ENCODE measurements around the gene MED8. TPM values are rescaled to one million over a fixed set of nuclear protein-coding genes. Genes with fewer than 3 reads are reported as not detected.

MED8 gene
- total RNA-seq, 2 experiments from 2014 or later: 39.6 to 39.7 TPM

- ChIA-PET POLR2A (interaction anchor here (1.0 kb wide), 1 partner anchor 20 kb away, joined by 3 read pairs; no protein-coding TSS in a partner anchor), CTCF (interaction anchor here (0.5 kb wide), 1 partner anchor 175 kb away, joined by 4 read pairs; no protein-coding TSS in a partner anchor)
Measured at GRCh38 chr1:43348809-43349593, 40.6 kb downstream of the MED8 start.

GRCh38 chr1:43348343-43348808 is 41.2 kb downstream of the MED8 start:
- ChIA-PET CTCF (no interaction called here), POLR2A (interaction anchor here (1.0 kb wide), 1 partner anchor 20 kb away, joined by 3 read pairs; no protein-coding TSS in a partner anchor)

GRCh38 chr1:43346636-43347035 is 43.0 kb downstream of the MED8 start:
- CTCF ChIA-PET: no interaction called here
- POLR2A ChIA-PET: no interaction called here

- POLR2A ChIA-PET: no interaction called here
- CTCF ChIA-PET: no interaction called here
Measured at GRCh38 chr1:43345120-43345519, 44.5 kb downstream of the MED8 start.

- CTCF ChIA-PET: no interaction called here
Measured at GRCh38 chr1:43344267-43344850, 45.2 kb downstream of the MED8 start.

GRCh38 chr1:43340559-43340958 is 49.0 kb downstream of the MED8 start:
- ChIA-PET POLR2A (no interaction called here), CTCF (interaction anchor here (0.6 kb wide), 1 partner anchor 29 kb away, joined by 3 read pairs; no protein-coding TSS in a partner anchor)

More at GRCh38 chr1:43344267-43344850, 45.2 kb downstream of the MED8 start:
- POLR2A ChIA-PET: no interaction called here

GRCh38 chr1:43339584-43340232 is 49.9 kb downstream of the MED8 start:
- POLR2A ChIA-PET: no interaction called here
- CTCF ChIA-PET: interaction anchor here (0.8 to 1.7 kb wide), 2 partner anchors 74 to 89 kb away, joined by 3 to 5 read pairs; no protein-coding TSS in a partner anchor

- POLR2A ChIA-PET: no interaction called here
- CTCF ChIA-PET: no interaction called here
Measured at GRCh38 chr1:43338001-43338400, 51.6 kb downstream of the MED8 start.

- POLR2A ChIA-PET: no interaction called here
Measured at GRCh38 chr1:43337588-43337987, 52.0 kb downstream of the MED8 start, which contains the start of gene MPL. Gene MPL, plus strand, starts transcription at chr1:43337818. Its CDS starts 31 bp downstream, at chr1:43337849.

GRCh38 chr1:43334453-43335205 is 55.0 kb downstream of the MED8 start:
- POLR2A ChIA-PET: no interaction called here
- CTCF ChIA-PET: interaction anchor here (0.7 kb wide), 1 partner anchor 107 kb away, joined by 3 read pairs; no protein-coding TSS in a partner anchor

More at GRCh38 chr1:43337588-43337987, 52.0 kb downstream of the MED8 start, which contains the start of gene MPL:
- CTCF ChIA-PET: no interaction called here

Other genes starting within 250 kb of the MED8 start
- gene EBNA1BP2, start 217.5 kb downstream of the MED8 start, total RNA-seq: 100 to 1,000 TPM; 165 TPM
- gene CFAP57, start 217.5 kb downstream of the MED8 start, total RNA-seq: under 1 TPM; 0.25 to 0.42 TPM
- gene TMEM125, start 119.8 kb downstream of the MED8 start, total RNA-seq: not detected
- gene C1orf210, start 104.2 kb downstream of the MED8 start, total RNA-seq: not detected
- gene TIE1, start 88.8 kb downstream of the MED8 start, total RNA-seq: under 1 TPM; 0.44 to 0.59 TPM
- gene MPL, start 52.0 kb downstream of the MED8 start, total RNA-seq: not detected
- gene CDC20, start 30.8 kb downstream of the MED8 start, total RNA-seq: 100 to 1,000 TPM; 141 to 148 TPM
- 10 to 100 TPM; 81.2 to 84.7 TPM for gene ELOVL1, start 21.8 kb downstream of the MED8 start, total RNA-seq
- 10 to 100 TPM; 34.4 to 36.7 TPM for gene SZT2, start 99 bp upstream of the MED8 start, total RNA-seq
- 1 to 10 TPM; 4.8 to 5.0 TPM for gene HYI, start 64.1 kb upstream of the MED8 start, total RNA-seq
- gene PTPRF, start 141.1 kb upstream of the MED8 start, total RNA-seq: under 1 TPM; 0.67 to 0.86 TPM